Gastroesophageal sphincter (tissue), 4 donors: ENCODE measurements around the gene VSTM5. TPM values are rescaled to one million over a fixed set of nuclear protein-coding genes. Genes with fewer than 3 reads are reported as not detected.

Source experiments
- ATAC-seq: fragments of 150-250 bp; one replicate; pipeline ENCODE4 v1.9.1; 2016; ENCODE audit warnings: mild to moderate bottlenecking, moderate library complexity
- H3K27ac ChIP-seq, 4 donors: fragments of 200-600 bp; sonication (generic) in 3 of 4; 1 replicate in 3 of 4; 2 replicates in 1 of 4; pipeline ENCODE4 v1.5.1; 2016 to 2019
- H3K27me3 ChIP-seq: fragments of 200-600 bp; sonication (generic); one replicate; pipeline ENCODE4 v1.5.1; 2019
- H3K36me3 ChIP-seq, 2 donors: fragments of 200-600 bp; sonication (generic); one replicate each; pipeline ENCODE4 v1.5.1; 2019; ENCODE audit warnings: control low read depth in 1 of 2
- H3K4me1 ChIP-seq, 3 donors: fragments of 200-600 bp; sonication (generic); 1 replicate in 2 of 3; 2 replicates in 1 of 3; pipeline ENCODE4 v1.5.1; 2016 to 2019; ENCODE audit warnings: control low read depth in 2 of 3
- H3K4me3 ChIP-seq, 2 donors: fragments of 200-600 bp; sonication (generic); one replicate each; pipeline ENCODE4 v1.5.1; 2019; ENCODE audit warnings: mild to moderate bottlenecking in 1 of 2, moderate library complexity in 1 of 2
- H3K9me3 ChIP-seq, 3 donors: fragments of 200-600 bp; sonication (generic); one replicate each; pipeline ENCODE4 v1.5.1; 2017 to 2019; ENCODE audit warnings: control low read depth in 2 of 3
- EP300 ChIP-seq: sonication (generic); formaldehyde crosslinking; IDR thresholded peaks from one replicate; pipeline ENCODE4 v1.6.1; 2017; ENCODE audit warnings: antibody characterized with exemption, mild to moderate bottlenecking
- POLR2A ChIP-seq, 2 donors: fragments of 450-650 bp; IDR thresholded peaks; one replicate each; pipeline ENCODE4 v1.6.1; 2017; ENCODE audit warnings: antibody characterized with exemption in 2 of 2, mild to moderate bottlenecking in 2 of 2, moderate library complexity in 1 of 2
- POLR2AphosphoS5 ChIP-seq: sonication (generic); formaldehyde crosslinking; IDR thresholded peaks from one replicate; pipeline ENCODE4 v1.6.1; 2017; ENCODE audit warnings: antibody characterized with exemption
- WGBS, 2 donors: methylation state at CpG; one replicate each; pipeline ENCODE4 v1.1.5; 2018; ENCODE audit warnings: low coverage in 1 of 2; 5-methylcytosine and 5-hydroxymethylcytosine counted together
- small RNA-seq, 4 donors: library from RNA; depleted of rRNA; stranded (forward); fragments of <200 nt; gene quantifications; one replicate each; pipeline ENCODE3, GENCODE V24; 2016
- total RNA-seq, 4 donors: library from RNA; depleted of rRNA; stranded (reverse); fragments of >200 nt; gene quantifications; one replicate each; pipeline ENCODE4 v1.1.0, GENCODE V29; 2016
- TF ChIP-seq, protein P1 (sequence below), 4 experiments: fragments of 200-600 bp in 2 of 4; fragments of 450-650 bp in 2 of 4; sonication (generic) in 1 of 4; IDR thresholded peaks; one replicate each; pipeline ENCODE4 v1.5.1; 2017 to 2019; ENCODE audit warnings: antibody characterized with exemption in 4 of 4, mild to moderate bottlenecking in 2 of 4, moderate library complexity in 2 of 4

The VSTM5 gene
- total RNA-seq, 4 donors from 2014 or later: 0.13 TPM; not detected in 3

- TF ChIP-seq POLR2A (IDR thresholded peaks at IDR 0.05): no peak
- no peak for TF ChIP-seq POLR2AphosphoS5
- TF ChIP-seq, protein P1, sequence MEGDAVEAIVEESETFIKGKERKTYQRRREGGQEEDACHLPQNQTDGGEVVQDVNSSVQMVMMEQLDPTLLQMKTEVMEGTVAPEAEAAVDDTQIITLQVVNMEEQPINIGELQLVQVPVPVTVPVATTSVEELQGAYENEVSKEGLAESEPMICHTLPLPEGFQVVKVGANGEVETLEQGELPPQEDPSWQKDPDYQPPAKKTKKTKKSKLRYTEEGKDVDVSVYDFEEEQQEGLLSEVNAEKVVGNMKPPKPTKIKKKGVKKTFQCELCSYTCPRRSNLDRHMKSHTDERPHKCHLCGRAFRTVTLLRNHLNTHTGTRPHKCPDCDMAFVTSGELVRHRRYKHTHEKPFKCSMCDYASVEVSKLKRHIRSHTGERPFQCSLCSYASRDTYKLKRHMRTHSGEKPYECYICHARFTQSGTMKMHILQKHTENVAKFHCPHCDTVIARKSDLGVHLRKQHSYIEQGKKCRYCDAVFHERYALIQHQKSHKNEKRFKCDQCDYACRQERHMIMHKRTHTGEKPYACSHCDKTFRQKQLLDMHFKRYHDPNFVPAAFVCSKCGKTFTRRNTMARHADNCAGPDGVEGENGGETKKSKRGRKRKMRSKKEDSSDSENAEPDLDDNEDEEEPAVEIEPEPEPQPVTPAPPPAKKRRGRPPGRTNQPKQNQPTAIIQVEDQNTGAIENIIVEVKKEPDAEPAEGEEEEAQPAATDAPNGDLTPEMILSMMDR (IDR thresholded peaks at IDR 0.05): no peak
- no peaks in the 10 kb centered on the region for H3K27me3 ChIP-seq
- H3K27ac ChIP-seq: no peak overlapping the region
- H3K9me3 ChIP-seq: no peaks in the 10 kb centered on the region
- WGBS, 2 donors: 100% methylated on average over 1 of the region's 4 CpGs
- H3K4me3 ChIP-seq: no peak overlapping the region
- H3K4me1 ChIP-seq: no peaks in the 10 kb centered on the region
- no peaks in the 10 kb centered on the region for H3K36me3 ChIP-seq
- ATAC-seq: no peak
These were observed 78.3 kb downstream of the VSTM5 start for GRCh38 chr11:93772123-93772522.

- TF ChIP-seq, protein P1 (IDR thresholded peaks at IDR 0.05): no peak
- no peak for TF ChIP-seq POLR2A (IDR thresholded peaks at IDR 0.05)
- no peak for TF ChIP-seq POLR2AphosphoS5
- TF ChIP-seq EP300: no peak
- H3K27ac ChIP-seq: no peak overlapping the region
- H3K4me3 ChIP-seq: no peak overlapping the region
- H3K27me3 ChIP-seq: no peaks in the 10 kb centered on the region
- 57% methylated on average over 1 of the region's 1 CpG; no CpG with 5 or more reads in 1 of the 2 donors for WGBS, 2 donors
- H3K9me3 ChIP-seq: no peaks in the 10 kb centered on the region
- ATAC-seq: no peak
- no peaks in the 10 kb centered on the region for H3K4me1 ChIP-seq
- H3K36me3 ChIP-seq: peaks cover 0 to 3% of the 10 kb centered on the region in 2 donors
These were observed 80.3 kb downstream of the VSTM5 start for GRCh38 chr11:93770160-93770559.

Small RNA genes within 50 kb of the gene (small RNA-seq; reads per million reads assigned to genes)
- 0 reads per million in 4 donors for gene RF00019

Other genes with a start within 250 kb of the VSTM5 start
- 10 to 100 TPM; 15.8 to 20.8 (median 18.3) TPM for gene CEP295, start 188.9 kb downstream of the VSTM5 start, total RNA-seq
- 100 to 1,000 TPM in 1 of 4 donors, 10 to 100 TPM in 3; 28.3 to 114 (median 58.1) TPM for gene TAF1D, start 109.1 kb downstream of the VSTM5 start, total RNA-seq
- gene C11orf54, start 108.9 kb downstream of the VSTM5 start, total RNA-seq: 10 to 100 TPM; 33.8 to 81.4 (median 45.4) TPM
- 10 to 100 TPM; 27.1 to 29.7 (median 28.2) TPM for gene MED17, start 66.3 kb downstream of the VSTM5 start, total RNA-seq
- under 1 TPM in 2 of 4 donors, not detected in 2; 0.16 to 0.67 TPM for gene HEPHL1, start 170.7 kb upstream of the VSTM5 start, total RNA-seq